OCI-LY3 (cell line): ENCODE data around the gene SPOCK1.

Source experiments
- H2AFZ ChIP-seq: fragments of 200-600, 300-600 bp; shearing (Covaris generic); 2 replicates; pipeline ENCODE4 v1.6.0; 2014; ENCODE audit warnings: antibody characterized with exemption, low read depth, low read length
- H3K27ac ChIP-seq: fragments of 200-600, 300-600 bp; sonication (generic); 2 replicates; pipeline ENCODE4 v1.5.1; 2014; ENCODE audit warnings: mild to moderate bottlenecking, low read length, moderate library complexity, mixed read lengths
- H3K27me3 ChIP-seq: fragments of 200-600, 300-600 bp; sonication (generic); 2 replicates; pipeline ENCODE4 v1.6.1; 2014; ENCODE audit warnings: low read depth, low read length, mixed read lengths
- H3K36me3 ChIP-seq: fragments of 200-600, 300-600 bp; sonication (generic); replicated peaks from 2 replicates; pipeline ENCODE3; 2014; ENCODE audit warnings: low read depth, low read length, mixed read lengths
- H3K4me1 ChIP-seq: fragments of 300-600, 200-600 bp; sonication (generic); 2 replicates; pipeline ENCODE4 v1.6.1; 2014; ENCODE audit warnings: low read length, mixed read lengths
- H3K4me2 ChIP-seq: fragments of 200-600, 300-600 bp; sonication (generic); 2 replicates; pipeline ENCODE4 v1.6.1; 2014; ENCODE audit warnings: low read length, mixed read lengths
- H3K4me3 ChIP-seq: fragments of 300-600, 200-600 bp; sonication (generic); 2 replicates; pipeline ENCODE4 v1.5.1; 2014; ENCODE audit warnings: antibody characterized with exemption, mild to moderate bottlenecking, low read length, moderate library complexity
- H3K79me2 ChIP-seq: fragments of 300-600, 200-600 bp; shearing (Covaris generic); 2 replicates; pipeline ENCODE4 v1.6.1; 2014; ENCODE audit warnings: mild to moderate bottlenecking, low read length, mixed read lengths
- H3K9ac ChIP-seq: fragments of 300-600, 200-600 bp; shearing (Covaris generic); 2 replicates; pipeline ENCODE4 v1.6.0; 2014; ENCODE audit warnings: mild to moderate bottlenecking, low read length, moderate library complexity
- H3K9me3 ChIP-seq: fragments of 200-600, 300-600 bp; shearing (Covaris generic); 2 replicates; pipeline ENCODE4 v1.6.1; 2014; ENCODE audit warnings: low read length, mixed read lengths; ENCODE audit not compliant: insufficient read depth
- H4K20me1 ChIP-seq: fragments of 200-600, 300-600 bp; sonication (generic); 2 replicates; pipeline ENCODE4 v1.6.1; 2016; ENCODE audit warnings: low read length, mixed read lengths; ENCODE audit not compliant: insufficient read depth
- EZH2phosphoT487 ChIP-seq: fragments of 200-600 bp; shearing (Covaris generic); IDR thresholded peaks from 2 replicates; pipeline ENCODE4 v1.6.1; 2018; ENCODE audit warnings: antibody characterized with exemption, mixed run types, low read depth
- TF ChIP-seq, protein P1 (sequence below): fragments of 200-600, 300-600 bp; sonication (generic); IDR thresholded peaks from 2 replicates; pipeline ENCODE4 v1.5.1; 2014; ENCODE audit warnings: antibody characterized with exemption, low read length, low read depth

SPOCK1 gene

DNA sequence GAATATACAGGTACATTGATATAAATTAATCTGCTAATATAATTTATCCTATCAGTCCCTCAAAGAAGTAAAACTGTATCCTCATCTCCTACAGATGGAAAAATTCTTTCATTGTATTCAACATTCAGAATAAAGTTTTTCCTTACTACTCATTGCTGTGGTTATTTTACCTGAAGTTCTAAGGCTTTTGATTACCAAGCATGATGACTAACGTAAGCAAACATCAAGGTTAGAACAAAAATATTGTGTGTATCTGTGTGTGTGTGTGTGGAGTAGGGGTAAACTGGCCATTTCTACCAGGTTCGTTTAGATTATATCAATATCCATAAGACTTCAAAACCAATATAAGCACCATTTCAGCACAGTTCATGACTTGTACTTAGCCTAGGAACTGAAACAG, 573.1 kb downstream of the SPOCK1 start:
- no peak overlapping the region for H3K27ac ChIP-seq
- H4K20me1 ChIP-seq = no peaks in the 10 kb centered on the region
- no peak overlapping the region for H2AFZ ChIP-seq
- no peaks in the 10 kb centered on the region for H3K79me2 ChIP-seq
- no peaks in the 10 kb centered on the region for H3K9me3 ChIP-seq
- H3K4me3 ChIP-seq = no peak overlapping the region
- no peaks in the 10 kb centered on the region for H3K4me1 ChIP-seq
- TF ChIP-seq, protein P1, sequence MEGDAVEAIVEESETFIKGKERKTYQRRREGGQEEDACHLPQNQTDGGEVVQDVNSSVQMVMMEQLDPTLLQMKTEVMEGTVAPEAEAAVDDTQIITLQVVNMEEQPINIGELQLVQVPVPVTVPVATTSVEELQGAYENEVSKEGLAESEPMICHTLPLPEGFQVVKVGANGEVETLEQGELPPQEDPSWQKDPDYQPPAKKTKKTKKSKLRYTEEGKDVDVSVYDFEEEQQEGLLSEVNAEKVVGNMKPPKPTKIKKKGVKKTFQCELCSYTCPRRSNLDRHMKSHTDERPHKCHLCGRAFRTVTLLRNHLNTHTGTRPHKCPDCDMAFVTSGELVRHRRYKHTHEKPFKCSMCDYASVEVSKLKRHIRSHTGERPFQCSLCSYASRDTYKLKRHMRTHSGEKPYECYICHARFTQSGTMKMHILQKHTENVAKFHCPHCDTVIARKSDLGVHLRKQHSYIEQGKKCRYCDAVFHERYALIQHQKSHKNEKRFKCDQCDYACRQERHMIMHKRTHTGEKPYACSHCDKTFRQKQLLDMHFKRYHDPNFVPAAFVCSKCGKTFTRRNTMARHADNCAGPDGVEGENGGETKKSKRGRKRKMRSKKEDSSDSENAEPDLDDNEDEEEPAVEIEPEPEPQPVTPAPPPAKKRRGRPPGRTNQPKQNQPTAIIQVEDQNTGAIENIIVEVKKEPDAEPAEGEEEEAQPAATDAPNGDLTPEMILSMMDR = no peak
- no peak for TF ChIP-seq EZH2phosphoT487
- no peaks in the 10 kb centered on the region for H3K36me3 ChIP-seq
- no peaks in the 10 kb centered on the region for H3K27me3 ChIP-seq
- H3K4me2 ChIP-seq = no peak overlapping the region
- no peak overlapping the region for H3K9ac ChIP-seq
